Measurements from ENCODE around the gene BACE1.
A peak's percentile ranks its signal among the peaks of the same experiment; 100 is the strongest.
"Not testable (repeated sequence)": the region's sequence is repeated elsewhere in the genome, so short reads cannot be mapped to it uniquely, and the experiment has no call there.

The BACE1 gene

GRCh38 chr11:117316197-117316961 lies at the start of gene BACE1:
TSS of gene BACE1 (minus strand) at chr11:117316256. CDS start at chr11:117315795, 461 bp downstream.
- peak; percentile 47 for DNase-seq

GRCh38 chr11:117361432-117361831 lies 45.4 kb upstream of the BACE1 start:
- no peak for DNase-seq

DNA sequence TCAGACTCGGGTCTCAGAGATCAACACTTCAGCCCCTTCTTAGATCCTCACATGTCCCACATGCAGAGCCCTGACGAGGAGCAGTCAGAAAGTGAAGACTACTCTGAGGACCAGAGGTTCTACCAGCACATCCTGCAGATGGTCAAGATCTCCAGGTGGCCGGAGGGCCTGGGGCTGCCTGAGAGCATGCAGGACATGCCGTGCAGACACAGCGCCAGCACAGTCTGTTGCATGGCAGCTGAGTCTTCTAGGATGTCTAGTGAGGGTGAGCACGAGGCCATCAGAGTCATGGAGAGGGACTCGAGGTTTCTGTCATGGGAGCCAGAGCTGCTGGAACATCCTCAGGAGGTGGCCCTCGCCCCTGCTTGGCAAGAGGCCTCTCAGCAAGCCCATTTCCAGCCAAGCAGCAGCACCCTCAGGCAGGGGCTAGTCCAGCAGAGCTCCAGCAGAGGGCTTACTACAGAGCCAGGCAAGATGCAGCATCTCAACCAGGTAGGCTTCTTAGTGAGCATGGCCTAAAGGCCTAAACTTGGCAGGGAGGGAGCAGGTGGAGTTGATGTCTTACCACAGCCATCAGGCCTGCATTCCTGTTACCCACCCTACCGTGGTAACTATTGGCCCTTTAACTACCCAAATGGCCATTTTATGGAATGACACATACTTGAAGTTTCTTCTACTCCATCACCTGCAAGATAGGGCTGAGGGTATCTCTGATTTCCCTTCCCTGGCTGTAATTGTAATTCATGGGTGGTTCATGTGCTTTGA lies 40.3 kb upstream of the BACE1 start:
- no peak for DNase-seq

DNA sequence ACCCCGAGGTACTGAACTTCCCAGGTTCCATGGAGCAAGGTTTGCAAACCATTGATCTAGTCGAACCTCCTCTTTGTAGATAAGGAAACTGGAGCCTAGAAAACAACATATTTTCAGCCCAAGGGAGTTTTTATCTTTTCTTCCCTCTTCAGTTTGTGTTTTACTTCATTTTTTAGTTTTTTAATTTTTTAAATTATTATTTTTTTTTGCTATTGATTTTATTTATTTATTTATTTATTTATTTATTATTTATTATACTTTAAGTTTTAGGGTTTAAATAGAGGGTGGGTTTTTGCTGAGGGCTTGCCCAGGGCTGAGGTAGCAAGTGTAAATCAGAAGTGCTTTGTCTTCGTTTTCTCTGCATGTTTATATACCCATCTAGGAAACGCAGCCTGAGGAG lies 38.5 kb upstream of the BACE1 start:
- DNase-seq: no peak

- no peak for DNase-seq
Observed at GRCh38 chr11:117345039-117345438, 29.0 kb upstream of the BACE1 start.

- no peak for DNase-seq
Observed at GRCh38 chr11:117337076-117337475, 21.0 kb upstream of the BACE1 start.

DNA sequence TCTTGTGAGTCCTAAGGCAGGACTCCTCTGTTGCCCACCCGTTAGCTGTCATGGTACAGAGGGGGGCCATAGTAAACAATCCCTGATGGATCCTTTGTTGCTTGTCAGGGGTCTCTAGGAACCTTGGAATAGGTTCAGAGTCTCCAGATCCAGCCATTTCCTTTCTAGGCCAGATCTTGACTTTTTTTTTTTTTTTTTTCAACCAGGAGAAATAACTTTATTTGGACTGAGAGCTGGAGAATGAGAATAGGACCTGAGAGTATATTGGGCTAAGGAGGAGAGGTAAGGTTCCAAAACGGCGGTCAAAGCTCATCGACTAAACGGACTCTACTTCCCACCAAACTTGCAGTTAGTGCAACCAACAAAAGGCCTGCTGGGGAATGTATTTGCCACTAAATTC lies 19.3 kb upstream of the BACE1 start:
- DNase-seq: no peak

DNA sequence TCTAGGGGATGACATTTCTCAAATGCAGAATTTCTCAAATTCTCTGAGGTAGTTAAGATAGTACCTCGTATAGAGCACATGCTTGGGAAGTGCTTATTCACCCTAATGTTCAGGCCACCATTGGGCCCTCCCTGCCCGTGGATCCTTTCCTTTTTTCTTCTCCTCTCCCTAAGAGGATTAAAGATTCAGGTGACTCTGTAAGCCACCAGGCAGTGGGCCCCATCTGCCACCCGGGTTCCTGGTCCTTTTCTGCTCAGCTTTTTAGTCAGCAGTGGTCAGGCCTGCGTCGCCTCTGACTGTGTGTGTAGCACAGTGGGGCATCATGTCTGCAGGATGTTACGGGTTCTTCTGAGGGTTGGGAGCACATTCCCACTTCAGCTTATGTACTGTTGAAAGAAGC lies 18.8 kb upstream of the BACE1 start:
- no peak for DNase-seq

GRCh38 chr11:117333917-117334316 lies 17.9 kb upstream of the BACE1 start:
- no peak for DNase-seq

- DNase-seq: no peak
Observed at GRCh38 chr11:117332843-117333242, 16.8 kb upstream of the BACE1 start.

- no peak for DNase-seq
Observed at GRCh38 chr11:117328375-117329010, 12.4 kb upstream of the BACE1 start.

- DNase-seq: peak; percentile 89
Observed at GRCh38 chr11:117327567-117328374, 11.7 kb upstream of the BACE1 start, which contains the start of gene CEP164. TSS of gene CEP164 (plus strand) at chr11:117327854. CDS start at chr11:117338587, 10,733 bp downstream.

- not testable (repeated sequence) for DNase-seq
Observed at GRCh38 chr11:117327255-117327566, 11.2 kb upstream of the BACE1 start.

DNA sequence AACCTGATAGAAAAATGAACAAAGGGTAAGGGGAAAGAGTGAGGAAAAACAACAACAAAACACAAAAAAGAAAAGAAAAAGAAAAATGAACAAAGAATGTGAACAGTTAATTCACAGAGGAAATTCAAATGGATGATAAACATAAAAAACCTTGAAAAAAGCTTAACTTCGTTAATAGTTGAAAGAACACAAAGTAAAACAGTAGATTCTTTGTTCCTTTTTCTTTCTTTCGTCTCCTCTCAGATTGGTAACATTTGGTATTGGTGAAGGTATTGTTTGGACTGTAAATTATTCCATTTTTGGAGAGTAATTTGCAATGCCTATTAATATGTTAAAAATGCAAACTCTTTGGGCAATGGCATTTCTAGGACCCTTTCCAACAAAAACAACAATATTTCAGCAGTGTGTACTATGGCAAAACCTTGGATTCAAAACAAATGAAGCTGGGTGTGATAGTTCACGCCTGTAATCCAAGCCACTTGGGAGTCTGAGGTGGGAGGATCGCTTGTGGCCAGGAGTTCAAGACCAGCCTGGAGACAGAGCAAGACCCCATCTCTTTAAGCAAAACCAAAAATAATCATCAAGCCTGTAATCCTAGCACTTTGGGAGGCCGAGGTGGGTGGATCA lies 3.3 kb upstream of the BACE1 start:
- no peak for DNase-seq

GRCh38 chr11:117318738-117319137 lies 2.7 kb upstream of the BACE1 start:
- no peak for DNase-seq

- DNase-seq: no peak
Observed at GRCh38 chr11:117315285-117316196, 515 bp downstream of the BACE1 start.

GRCh38 chr11:117314840-117315239 lies 1.2 kb downstream of the BACE1 start:
- no peak for DNase-seq

- DNase-seq: no peak
Observed at GRCh38 chr11:117313828-117314768, 2.0 kb downstream of the BACE1 start.

- no peak for DNase-seq
Observed at GRCh38 chr11:117313091-117313490, 3.0 kb downstream of the BACE1 start.

DNA sequence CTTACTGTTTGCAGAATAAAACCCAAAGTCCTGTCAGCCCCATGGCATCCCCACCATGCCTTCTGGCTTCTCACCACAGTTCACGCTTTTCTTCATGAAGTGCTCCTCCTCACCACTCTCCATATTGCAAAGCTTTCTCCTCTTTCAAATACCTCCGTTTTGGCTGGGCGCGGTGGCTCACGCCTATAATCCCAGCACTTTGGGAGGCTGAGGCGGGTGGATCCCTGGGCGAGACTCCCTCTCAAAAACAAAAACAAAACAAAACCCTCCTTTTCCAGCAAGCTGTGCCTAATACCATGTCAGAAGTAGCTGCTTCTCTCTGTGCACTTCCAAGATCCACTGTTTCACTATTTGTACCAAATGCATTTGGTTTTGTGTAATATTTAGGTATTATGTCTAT lies 6.7 kb downstream of the BACE1 start:
- no peak for DNase-seq

All from T1000 (cell line).